PC-3 (cell line): Measurements from ENCODE around the gene PALM2AKAP2. TPM values are rescaled to one million over a fixed set of nuclear protein-coding genes. Genes with fewer than 3 reads are reported as not detected.

Experiments
- ATAC-seq: fragments of 200-7000 bp; cut with Tn5 transposase; 2 replicates; pipeline ENCODE4 v1.9.1; 2020; ENCODE audit warnings: mild to moderate bottlenecking, moderate library complexity
- BruUV-seq: library from RNA; stranded (reverse); fragments of 400-500 nt; replicated peaks from 2 replicates; lab custom pipeline; 2021; lab: Mats Ljungman, UMichigan
- CTCF ChIA-PET: fragments of 300-600 bp; sonication (Branson Sonifier 250); formaldehyde crosslinking; loops from one replicate; lab custom pipeline; 2022; ENCODE audit warnings: antibody characterized with exemption; lab: Charles Lee
- POLR2A ChIA-PET: fragments of 300-600 bp; sonication (Branson Sonifier 250); formaldehyde crosslinking; loops from one replicate; lab custom pipeline; 2022; ENCODE audit warnings: antibody characterized with exemption; ENCODE audit not compliant: unreplicated experiment; lab: Charles Lee
- DNase-seq: peaks from one replicate; pipeline ENCODE4 v3.0.0-alpha.2; 2015
- H2AFZ ChIP-seq: fragments of 300-600 bp; sonication (generic); 2 replicates; pipeline ENCODE4 v1.6.0; 2016; ENCODE audit warnings: antibody characterized with exemption, low read length
- H3F3A ChIP-seq: fragments of 300-600 bp; sonication (generic); one replicate; pipeline ENCODE4 v1.6.0; 2017; ENCODE audit warnings: antibody characterized with exemption, low read length, control low read depth, mild to moderate bottlenecking; ENCODE audit not compliant: unreplicated experiment
- H3K27ac ChIP-seq: fragments of 300-600 bp; sonication (generic); 2 replicates; pipeline ENCODE4 v1.5.1; 2016; ENCODE audit warnings: mild to moderate bottlenecking, low read length
- H3K27me3 ChIP-seq: fragments of 300-600 bp; sonication (generic); 2 replicates; pipeline ENCODE4 v1.6.1; 2016; ENCODE audit warnings: low read length, mixed read lengths
- H3K36me3 ChIP-seq: fragments of 300-600 bp; sonication (generic); 2 replicates; pipeline ENCODE4 v1.6.1; 2016; ENCODE audit warnings: low read depth, mixed run types, low read length, mixed read lengths
- H3K4me1 ChIP-seq: fragments of 300-600 bp; sonication (generic); 2 replicates; pipeline ENCODE4 v1.5.1; 2016; ENCODE audit warnings: low read length; ENCODE audit not compliant: insufficient read depth
- H3K4me2 ChIP-seq: fragments of 300-600 bp; sonication (generic); 2 replicates; pipeline ENCODE4 v1.6.0; 2016; ENCODE audit warnings: low read length
- H3K4me3 ChIP-seq: fragments of 300-600 bp; sonication (generic); 2 replicates; pipeline ENCODE4 v1.5.1; 2016; ENCODE audit warnings: mild to moderate bottlenecking, low read length, mixed read lengths
- H3K79me2 ChIP-seq: fragments of 300-600 bp; sonication (generic); 2 replicates; pipeline ENCODE4 v1.6.1; 2017; ENCODE audit warnings: low read length, mixed read lengths
- H3K9ac ChIP-seq: fragments of 300-600 bp; sonication (generic); 2 replicates; pipeline ENCODE4 v1.6.0; 2016; ENCODE audit warnings: mild to moderate bottlenecking, low read length
- H3K9me2 ChIP-seq: fragments of 300-600 bp; sonication (generic); replicated peaks from 2 replicates; pipeline ENCODE4 v1.6.1; 2016; ENCODE audit warnings: mixed run types, low read length, mixed read lengths
- H3K9me3 ChIP-seq: fragments of 300-600 bp; sonication (generic); 2 replicates; pipeline ENCODE4 v1.6.1; 2016; ENCODE audit warnings: low read length, mixed read lengths
- H4K20me1 ChIP-seq: fragments of 300-600 bp; sonication (generic); 2 replicates; pipeline ENCODE4 v1.6.1; 2016; ENCODE audit warnings: low read length, mixed read lengths
- CTCF ChIP-seq: fragments of 300-600 bp; sonication (generic); conservative IDR thresholded peaks from 2 replicates; pipeline ENCODE4 v1.5.1; 2017; ENCODE audit warnings: antibody characterized with exemption, low read depth, mild to moderate bottlenecking, low read length
- EZH2 ChIP-seq: fragments of 300-600 bp; sonication (generic); IDR thresholded peaks from one replicate; pipeline ENCODE4 v1.6.1; 2017; ENCODE audit warnings: antibody characterized with exemption, mild to moderate bottlenecking, low read length; ENCODE audit not compliant: unreplicated experiment
- EZH2phosphoT487 ChIP-seq: fragments of 300-600 bp; sonication (generic); IDR thresholded peaks from 2 replicates; pipeline ENCODE4 v1.6.1; 2018; ENCODE audit warnings: mild to moderate bottlenecking, antibody characterized with exemption, low read length, borderline replicate concordance
- intact Hi-C: fragments of 100-400 bp; cut with micrococcal nuclease; formaldehyde crosslinking; loops from 2 replicates; pipeline ENCODE4 v1.9.0; 2023
- total RNA-seq: library from RNA; depleted of rRNA; stranded (reverse); fragments of >200 nt; gene quantifications from 2 replicates; pipeline ENCODE4 v1.2.3, GENCODE V29; 2014

Gene PALM2AKAP2
- total RNA-seq, 1 experiment from 2014 or later: 0.22 TPM

GRCh38 chr9:109739760-109740159 is 40.2 kb upstream of the PALM2AKAP2 start:
- Histone ChIP-seq H3K9me2 (peaks cover 4% of the 10 kb centered on the region), H3K79me2 (no peaks in the 10 kb centered on the region), H3K36me3 (no peaks in the 10 kb centered on the region), H3K4me2 (no peak overlapping the region), H4K20me1 (no peaks in the 10 kb centered on the region), H3F3A (no peaks in the 10 kb centered on the region), H3K9me3 (no peaks in the 10 kb centered on the region), H2AFZ (no peak overlapping the region), H3K4me3 (no peak overlapping the region), H3K9ac (no peak overlapping the region), H3K4me1 (peaks cover 7% of the 10 kb centered on the region; the same call in 1 of the 2 replicates), H3K27ac (no peak overlapping the region), H3K27me3 (no peaks in the 10 kb centered on the region)
- peak; percentile 54 for ATAC-seq
- BruUV-seq: no TSS peak
- intact Hi-C loops: no loop called here
- DNase-seq: peak; percentile 29
- POLR2A ChIA-PET: interaction anchor here (0.5 kb wide), 1 partner anchor 110 kb away, joined by 3 read pairs; no protein-coding TSS in a partner anchor
- CTCF ChIA-PET: interaction anchor here (0.5 kb wide), 1 partner anchor 491 kb away, joined by 4 read pairs; no protein-coding TSS in a partner anchor
- TF ChIP-seq EZH2 (no peak), EZH2phosphoT487 (no peak), CTCF (no peak)

GRCh38 chr9:109742776-109743348 is 37.1 kb upstream of the PALM2AKAP2 start:
- no TSS peak for BruUV-seq
- no peak overlapping the region for H3K9ac ChIP-seq
- H3F3A ChIP-seq: no peaks in the 10 kb centered on the region
- DNase-seq: no peak
- H3K4me3 ChIP-seq: no peak overlapping the region
- no peaks in the 10 kb centered on the region for H4K20me1 ChIP-seq
- no peaks in the 10 kb centered on the region for H3K9me2 ChIP-seq
- no peak overlapping the region for H3K4me2 ChIP-seq
- POLR2A ChIA-PET: no interaction called here
- H3K27ac ChIP-seq: no peak overlapping the region
- CTCF ChIA-PET: no interaction called here
- ATAC-seq: no peak
- no peaks in the 10 kb centered on the region for H3K36me3 ChIP-seq
- H3K79me2 ChIP-seq: no peaks in the 10 kb centered on the region
- intact Hi-C loops: no loop called here
- TF ChIP-seq EZH2: no peak
- TF ChIP-seq EZH2phosphoT487: no peak
- no peak for TF ChIP-seq CTCF
- H3K9me3 ChIP-seq: no peaks in the 10 kb centered on the region
- peaks cover 13% of the 10 kb centered on the region for H3K4me1 ChIP-seq
- H3K27me3 ChIP-seq: no peaks in the 10 kb centered on the region
- no peak overlapping the region for H2AFZ ChIP-seq

DNA sequence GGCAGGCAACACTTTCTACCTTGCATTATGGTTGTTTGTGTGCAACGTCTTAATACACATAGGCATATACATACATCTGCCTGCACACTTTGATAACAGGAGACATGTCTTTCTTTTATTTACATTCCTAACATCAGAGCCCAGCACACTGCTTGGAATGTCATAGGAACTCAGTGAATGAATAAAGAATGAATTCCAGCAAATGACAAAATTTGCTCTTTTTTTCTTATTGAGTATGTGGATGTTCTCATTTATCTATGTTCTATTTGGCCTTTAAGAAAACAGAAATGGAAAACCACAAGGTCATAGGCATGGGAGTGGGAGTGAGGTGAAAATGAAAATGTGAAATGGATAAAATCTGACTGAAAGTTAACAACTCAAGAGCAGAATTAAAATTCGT is 36.3 kb upstream of the PALM2AKAP2 start:
- no peaks in the 10 kb centered on the region for H3K36me3 ChIP-seq
- H3K4me2 ChIP-seq: no peak overlapping the region
- H3K27me3 ChIP-seq: no peaks in the 10 kb centered on the region
- H3K9ac ChIP-seq: no peak overlapping the region
- no peaks in the 10 kb centered on the region for H3K79me2 ChIP-seq
- no peaks in the 10 kb centered on the region for H3K9me2 ChIP-seq
- DNase-seq (no peak), ATAC-seq (no peak)
- intact Hi-C loops: no loop called here
- no peak overlapping the region for H3K27ac ChIP-seq
- no peaks in the 10 kb centered on the region for H3K9me3 ChIP-seq
- no peak overlapping the region for H2AFZ ChIP-seq
- no peak for TF ChIP-seq EZH2phosphoT487
- TF ChIP-seq CTCF: no peak
- TF ChIP-seq EZH2: no peak
- H3K4me1 ChIP-seq: peaks cover 13% of the 10 kb centered on the region
- no peaks in the 10 kb centered on the region for H4K20me1 ChIP-seq
- H3K4me3 ChIP-seq: no peak overlapping the region
- no peaks in the 10 kb centered on the region for H3F3A ChIP-seq
- no TSS peak for BruUV-seq
- ChIA-PET POLR2A (no interaction called here), CTCF (no interaction called here)
